ENCODE measurements around the gene HNF1A. TPM values are rescaled to one million over a fixed set of nuclear protein-coding genes. Genes with fewer than 3 reads are reported as not detected.

The HNF1A gene
- total and polyA plus RNA-seq, 2 of the 4 experiments (the other 2 are of a cell fraction) = under 0.01 TPM; not detected in 1

GRCh38 chr12:120991965-120992364 lies 13.6 kb downstream of the HNF1A start:
- Histone ChIP-seq H3K27ac (ENCODE audit: insufficient read depth, low read length) (no peak overlapping the region), H3K23ac (ENCODE audit: low read depth, low read length) (no peak overlapping the region), H2BK15ac (ENCODE audit: low read depth, low read length) (no peak overlapping the region), H3K9me1 (ENCODE audit: insufficient read depth, low read length) (no peaks in the 10 kb centered on the region), H3K4me3 (ENCODE audit: insufficient read depth, low read depth, low read length) (no peak overlapping the region), H2AFZ (replicated peaks; ENCODE audit: low read length, poor library complexity) (no peak overlapping the region), H3K18ac (ENCODE audit: low read depth, low read length) (no peak overlapping the region), H4K91ac (ENCODE audit: insufficient read depth, low read depth, low read length) (no peak overlapping the region), H2BK120ac (ENCODE audit: low read depth, low read length) (no peak overlapping the region), H3K79me1 (ENCODE audit: low read depth in 1 of 2, low read length in 2 of 2) (no peaks in the 10 kb centered on the region), H3K4me1 (ENCODE audit: control insufficient read depth, insufficient read depth, low read length) (no peaks in the 10 kb centered on the region), H3K9me3 (ENCODE audit: control insufficient read depth, insufficient read depth, low read length) (no peaks in the 10 kb centered on the region; the same call in 1 of the 2 replicates), H3K4ac (ENCODE audit: low read depth, low read length) (no peak overlapping the region), H4K20me1 (ENCODE audit: insufficient read depth, low read length) (no peaks in the 10 kb centered on the region), H4K5ac (ENCODE audit: low read depth, low read length) (no peak overlapping the region), H3K27me3 (ENCODE audit: control insufficient read depth, insufficient read depth, low read length) (peaks cover 11% of the 10 kb centered on the region; the same call in 1 of the 2 replicates), H3K36me3 (ENCODE audit: control insufficient read depth, insufficient read depth, low read length) (no peaks in the 10 kb centered on the region), H2AK9ac (replicated peaks; ENCODE audit: low read depth, low read length, poor library complexity) (no peak overlapping the region), H3K14ac (replicated peaks; ENCODE audit: low read depth, low read length) (no peak overlapping the region), H2BK20ac (ENCODE audit: low read depth, low read length) (no peak overlapping the region), H3K9ac (ENCODE audit: low read depth, low read length) (no peak overlapping the region), H2BK5ac (ENCODE audit: low read depth, low read length, poor library complexity, severe bottlenecking) (no peak overlapping the region), H2AK5ac (ENCODE audit: low read depth, low read length) (no peak overlapping the region), H3K56ac (ENCODE audit: extremely low read depth, insufficient read depth, low read length) (no peak overlapping the region), H4K8ac (ENCODE audit: low read depth in 2 of 2, low read length in 2 of 2) (no peak overlapping the region), H3K4me2 (ENCODE audit: low read depth, low read length) (no peak overlapping the region)
- ChIA-PET CTCF (interaction anchor here (1.0 kb wide), 1 partner anchor 20 kb away, joined by 4 read pairs; no protein-coding TSS in a partner anchor), POLR2A (ENCODE audit: unreplicated experiment) (no interaction called here)
- intact Hi-C loops (cut with micrococcal nuclease) (no loop called here), dilution Hi-C loops (cut with HindIII; ENCODE audit: low sequenced_read_pairs, unreplicated experiment) (no loop called here), in situ Hi-C loops (cut with MboI; ENCODE audit: low sequenced_read_pairs) (no loop called here)
- no peak for TF ChIP-seq NFE2L2 (IDR thresholded peaks at IDR 0.05; ENCODE audit: low read depth, low read length)
- no peak for TF ChIP-seq BHLHE40 (IDR thresholded peaks at IDR 0.05; ENCODE audit: low read depth, low read length)
- TF ChIP-seq SMC3 (IDR thresholded peaks at IDR 0.05; ENCODE audit: low read depth, low read length) = no peak
- TF ChIP-seq RFX5 (IDR thresholded peaks at IDR 0.05; ENCODE audit: low read depth, low read length) = no peak
- no peak for TF ChIP-seq FOS (IDR thresholded peaks at IDR 0.05; ENCODE audit: low read depth, low read length)
- TF ChIP-seq CEBPB (IDR thresholded peaks at IDR 0.05; ENCODE audit: low read depth, low read length) = no peak
- no peak for TF ChIP-seq MAFK (IDR thresholded peaks at IDR 0.05; ENCODE audit: low read depth, low read length)
- no peak for TF ChIP-seq MAZ (IDR thresholded peaks at IDR 0.05; ENCODE audit: borderline replicate concordance, low read depth, low read length)
- no peak for TF ChIP-seq CTCF (conservative IDR thresholded peaks at IDR 0.05; ENCODE audit: low read depth, low read length)
- no peak for TF ChIP-seq USF2 (IDR thresholded peaks at IDR 0.05; ENCODE audit: low read depth, low read length)
- no peak for TF ChIP-seq POLR2A (IDR thresholded peaks at IDR 0.05; ENCODE audit: low read depth, low read length)
- no peak for TF ChIP-seq MXI1 (IDR thresholded peaks at IDR 0.05; ENCODE audit: borderline replicate concordance, low read depth, low read length)
- TF ChIP-seq, protein P1, sequence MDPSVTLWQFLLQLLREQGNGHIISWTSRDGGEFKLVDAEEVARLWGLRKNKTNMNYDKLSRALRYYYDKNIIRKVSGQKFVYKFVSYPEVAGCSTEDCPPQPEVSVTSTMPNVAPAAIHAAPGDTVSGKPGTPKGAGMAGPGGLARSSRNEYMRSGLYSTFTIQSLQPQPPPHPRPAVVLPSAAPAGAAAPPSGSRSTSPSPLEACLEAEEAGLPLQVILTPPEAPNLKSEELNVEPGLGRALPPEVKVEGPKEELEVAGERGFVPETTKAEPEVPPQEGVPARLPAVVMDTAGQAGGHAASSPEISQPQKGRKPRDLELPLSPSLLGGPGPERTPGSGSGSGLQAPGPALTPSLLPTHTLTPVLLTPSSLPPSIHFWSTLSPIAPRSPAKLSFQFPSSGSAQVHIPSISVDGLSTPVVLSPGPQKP (IDR thresholded peaks at IDR 0.05; ENCODE audit: borderline replicate concordance, low read depth, low read length) = no peak
- TF ChIP-seq CHD1 (IDR thresholded peaks at IDR 0.05; ENCODE audit: low read depth, low read length) = no peak
- no TSS peak for BruUV-seq (replicated peaks)
- ATAC-seq (ENCODE audit: low read depth) (no peak), DNase-seq (no peak)

All from IMR-90 (cell line).